GM19238 (cell line): ENCODE data around the gene TTLL11.
"Not testable (repeated sequence)": the region's sequence is repeated elsewhere in the genome, so short reads cannot be mapped to it uniquely, and the experiment has no call there.

Experiments used
- DNase-seq: peaks from one replicate; pipeline ENCODE4 v3.0.0; 2011; ENCODE audit warnings: low spot score; ENCODE audit not compliant: insufficient read length

Gene TTLL11

GRCh38 chr9:121816449-121816817, 276.7 kb downstream of the TTLL11 start:
- DNase-seq, result no peak

- DNase-seq, result no peak
Observed at GRCh38 chr9:121815546-121816448, 277.3 kb downstream of the TTLL11 start.

GRCh38 chr9:121815084-121815483, 278.0 kb downstream of the TTLL11 start:
- DNase-seq, result no peak

GRCh38 chr9:121814594-121814993, 278.5 kb downstream of the TTLL11 start:
- DNase-seq, result no peak

GRCh38 chr9:121813519-121814210, 279.4 kb downstream of the TTLL11 start:
- no peak for DNase-seq

GRCh38 chr9:121812159-121812735, 280.9 kb downstream of the TTLL11 start:
- DNase-seq, result no peak

- DNase-seq, result no peak
Observed at GRCh38 chr9:121811751-121812150, 281.4 kb downstream of the TTLL11 start.

- no peak for DNase-seq
Observed at GRCh38 chr9:121811140-121811539, 282.0 kb downstream of the TTLL11 start.

- no peak for DNase-seq
Observed at GRCh38 chr9:121810489-121810888, 282.6 kb downstream of the TTLL11 start.

GRCh38 chr9:121809356-121810050, 283.6 kb downstream of the TTLL11 start:
- DNase-seq, result no peak

- no peak for DNase-seq
Observed at GRCh38 chr9:121808781-121809180, 284.3 kb downstream of the TTLL11 start.

GRCh38 chr9:121807823-121808278, 285.3 kb downstream of the TTLL11 start:
- DNase-seq, result no peak

- no peak for DNase-seq
Observed at GRCh38 chr9:121807069-121807822, 285.9 kb downstream of the TTLL11 start.

GRCh38 chr9:121802753-121803152, 290.4 kb downstream of the TTLL11 start:
- DNase-seq, result no peak

GRCh38 chr9:121801579-121801978, 291.5 kb downstream of the TTLL11 start:
- DNase-seq, result no peak

- no peak for DNase-seq
Observed at GRCh38 chr9:121800376-121800775, 292.7 kb downstream of the TTLL11 start.

- no peak for DNase-seq
Observed at GRCh38 chr9:121798941-121799340, 294.2 kb downstream of the TTLL11 start.

GRCh38 chr9:121797081-121797480, 296.0 kb downstream of the TTLL11 start:
- no peak for DNase-seq

- DNase-seq, result not testable (repeated sequence)
Observed at GRCh38 chr9:121794334-121794733, 298.8 kb downstream of the TTLL11 start.

GRCh38 chr9:121792476-121792875, 300.6 kb downstream of the TTLL11 start:
- DNase-seq, result not testable (repeated sequence)

- DNase-seq, result no peak
Observed at GRCh38 chr9:121790841-121791240, 302.3 kb downstream of the TTLL11 start.
